Measurements from ENCODE around the gene KIAA1614.

Gene KIAA1614

GRCh38 chr1:180941518-180942275, 29.0 kb downstream of the KIAA1614 start:
- no peak for TF ChIP-seq CTCF (IDR thresholded peaks at IDR 0.05; ENCODE audit: insufficient read depth, low read length, poor library complexity, severe bottlenecking)
- Histone ChIP-seq H3K4me3 (replicated peaks; ENCODE audit: low read depth, low read length) (no peak overlapping the region), H3K27me3 (replicated peaks; ENCODE audit: control insufficient read depth, insufficient read depth, low read length) (peaks cover 2% of the 10 kb centered on the region), H3K36me3 (ENCODE audit: control insufficient read depth, insufficient read depth, low read length) (no peaks in the 10 kb centered on the region)
- DNase-seq (ENCODE audit: extremely low read depth, insufficient read length), result no peak

GRCh38 chr1:180945151-180945550, 32.5 kb downstream of the KIAA1614 start:
- H3K4me3 ChIP-seq (replicated peaks; ENCODE audit: low read depth, low read length), result no peak overlapping the region
- no peak for TF ChIP-seq CTCF (IDR thresholded peaks at IDR 0.05; ENCODE audit: insufficient read depth, low read length, poor library complexity, severe bottlenecking)
- DNase-seq (ENCODE audit: extremely low read depth, insufficient read length), result no peak
- H3K36me3 ChIP-seq (ENCODE audit: control insufficient read depth, insufficient read depth, low read length), result no peaks in the 10 kb centered on the region; the same call in none of the 2 replicates
- H3K27me3 ChIP-seq (replicated peaks; ENCODE audit: control insufficient read depth, insufficient read depth, low read length), result no peaks in the 10 kb centered on the region

GRCh38 chr1:180945551-180945950, 32.9 kb downstream of the KIAA1614 start:
- no peak for TF ChIP-seq CTCF (IDR thresholded peaks at IDR 0.05; ENCODE audit: insufficient read depth, low read length, poor library complexity, severe bottlenecking)
- Histone ChIP-seq H3K4me3 (replicated peaks; ENCODE audit: low read depth, low read length) (no peak overlapping the region), H3K27me3 (replicated peaks; ENCODE audit: control insufficient read depth, insufficient read depth, low read length) (no peaks in the 10 kb centered on the region), H3K36me3 (ENCODE audit: control insufficient read depth, insufficient read depth, low read length) (no peaks in the 10 kb centered on the region; the same call in none of the 2 replicates)
- DNase-seq (ENCODE audit: extremely low read depth, insufficient read length), result no peak

GRCh38 chr1:180946056-180946455, 33.4 kb downstream of the KIAA1614 start:
- Histone ChIP-seq H3K27me3 (replicated peaks; ENCODE audit: control insufficient read depth, insufficient read depth, low read length) (no peaks in the 10 kb centered on the region), H3K4me3 (replicated peaks; ENCODE audit: low read depth, low read length) (no peak overlapping the region), H3K36me3 (ENCODE audit: control insufficient read depth, insufficient read depth, low read length) (no peaks in the 10 kb centered on the region; the same call in none of the 2 replicates)
- no peak for DNase-seq (ENCODE audit: extremely low read depth, insufficient read length)
- TF ChIP-seq CTCF (IDR thresholded peaks at IDR 0.05; ENCODE audit: insufficient read depth, low read length, poor library complexity, severe bottlenecking), result no peak

- no peaks in the 10 kb centered on the region for H3K27me3 ChIP-seq (replicated peaks; ENCODE audit: control insufficient read depth, insufficient read depth, low read length)
- H3K4me3 ChIP-seq (replicated peaks; ENCODE audit: low read depth, low read length), result no peak overlapping the region
- H3K36me3 ChIP-seq (ENCODE audit: control insufficient read depth, insufficient read depth, low read length), result no peaks in the 10 kb centered on the region; the same call in none of the 2 replicates
- TF ChIP-seq CTCF (IDR thresholded peaks at IDR 0.05; ENCODE audit: insufficient read depth, low read length, poor library complexity, severe bottlenecking), result no peak
- no peak for DNase-seq (ENCODE audit: extremely low read depth, insufficient read length)
Observed at GRCh38 chr1:180946541-180947498, 34.1 kb downstream of the KIAA1614 start.

All from GM06990 (cell line).